NCI-H187 treated with DMSO at 0.1 percent for 48 hours (cell line): ENCODE measurements around the gene LDLRAD3.
"Not testable (repeated sequence)": the region's sequence is repeated elsewhere in the genome, so short reads cannot be mapped to it uniquely, and the experiment has no call there.

ENCODE experiments used
- DNase-seq: peaks from one replicate; lab custom pipeline; 2025; lab: John Stamatoyannopoulos, UW

Gene LDLRAD3

GRCh38 chr11:36164506-36165250 lies 220.8 kb downstream of the LDLRAD3 start:
- DNase-seq: no peak

- no peak for DNase-seq
Measured at GRCh38 chr11:36165621-36166397, 221.9 kb downstream of the LDLRAD3 start.

GRCh38 chr11:36167073-36167472 lies 223.2 kb downstream of the LDLRAD3 start:
- DNase-seq: no peak

GRCh38 chr11:36167729-36168128 lies 223.9 kb downstream of the LDLRAD3 start:
- no peak for DNase-seq

GRCh38 chr11:36177836-36178235 lies 234.0 kb downstream of the LDLRAD3 start:
- DNase-seq: no peak

- no peak for DNase-seq
Measured at GRCh38 chr11:36186340-36187175, 242.7 kb downstream of the LDLRAD3 start.

GRCh38 chr11:36187622-36188021 lies 243.8 kb downstream of the LDLRAD3 start:
- no peak for DNase-seq

GRCh38 chr11:36189735-36190134 lies 245.9 kb downstream of the LDLRAD3 start:
- not testable (repeated sequence) for DNase-seq

GRCh38 chr11:36191941-36192340 lies 248.1 kb downstream of the LDLRAD3 start:
- DNase-seq: no peak

- no peak for DNase-seq
Measured at GRCh38 chr11:36192425-36193289, 248.8 kb downstream of the LDLRAD3 start.

GRCh38 chr11:36193290-36193619 lies 249.4 kb downstream of the LDLRAD3 start:
- DNase-seq: no peak

- no peak for DNase-seq
Measured at GRCh38 chr11:36193721-36194120, 249.9 kb downstream of the LDLRAD3 start.

- DNase-seq: no peak
Measured at GRCh38 chr11:36195496-36196354, 251.9 kb downstream of the LDLRAD3 start.

- no peak for DNase-seq
Measured at GRCh38 chr11:36196411-36196998, 252.6 kb downstream of the LDLRAD3 start.

GRCh38 chr11:36201411-36201810 lies 257.5 kb downstream of the LDLRAD3 start:
- DNase-seq: no peak

GRCh38 chr11:36205536-36205935 lies 261.7 kb downstream of the LDLRAD3 start:
- no peak for DNase-seq

- no peak for DNase-seq
Measured at GRCh38 chr11:36210529-36210928, 266.7 kb downstream of the LDLRAD3 start.

- DNase-seq: no peak
Measured at GRCh38 chr11:36211761-36212430, 268.0 kb downstream of the LDLRAD3 start.

GRCh38 chr11:36212564-36213392 lies 268.9 kb downstream of the LDLRAD3 start:
- DNase-seq: no peak
